GM10248 (cell line): ENCODE measurements around the gene CBLB.
A peak's percentile ranks its signal among the peaks of the same experiment; 100 is the strongest.

Source experiments
- CTCF ChIA-PET: fragments of 300-600 bp; sonication (Branson Sonifier 250); formaldehyde crosslinking; extraction: SDS; loops from one replicate; lab custom pipeline; 2021; ENCODE audit warnings: antibody characterized with exemption; lab: Yijun Ruan, JAX
- POLR2A ChIA-PET: fragments of 350-650 bp; sonication (Branson Sonifier 250); formaldehyde crosslinking; extraction: SDS; loops from one replicate; lab custom pipeline; 2020; ENCODE audit warnings: antibody characterized with exemption; lab: Yijun Ruan, JAX
- DNase-seq: peaks from one replicate; pipeline ENCODE4 v3.0.0; 2012; ENCODE audit errors: extremely low spot score
- TF ChIP-seq, protein P1 (sequence below): IDR thresholded peaks from 2 replicates; pipeline ENCODE4 v1.5.1; 2012; ENCODE audit warnings: mild to moderate bottlenecking, low read depth; ENCODE audit errors: extremely low read depth, missing control alignments, control extremely low read depth

The CBLB gene

DNA sequence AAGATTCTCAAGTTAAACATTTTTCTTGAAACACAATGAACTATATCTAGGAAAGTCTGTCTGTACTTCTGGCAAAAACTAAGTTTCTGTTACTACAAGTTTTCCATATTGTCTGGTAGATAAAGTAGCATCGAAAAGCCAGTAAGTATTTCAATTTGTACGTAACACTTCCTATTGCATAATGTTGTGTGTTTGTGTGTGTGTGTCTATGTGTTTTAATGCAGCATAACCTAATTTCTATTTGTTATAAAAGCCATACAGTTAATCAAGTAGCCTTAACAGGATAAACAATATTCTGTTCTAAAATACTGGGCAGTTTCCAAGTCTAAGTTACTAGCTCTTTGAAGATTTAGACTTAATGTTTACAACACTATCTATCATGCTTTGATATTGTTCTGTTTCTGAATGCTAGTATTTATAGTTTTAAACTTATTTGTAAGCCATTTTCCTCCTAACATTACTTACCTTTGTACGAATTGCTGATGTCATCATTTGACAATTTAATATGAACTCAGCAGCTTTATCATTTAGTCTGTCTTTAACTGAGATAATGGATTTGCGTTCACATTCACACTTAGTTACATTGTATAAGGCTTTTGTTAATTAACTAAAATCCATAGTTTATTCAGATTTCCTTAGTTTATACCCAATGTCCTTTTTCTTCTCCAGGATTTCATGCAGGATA lies 163.9 kb downstream of the CBLB start:
- CTCF ChIA-PET = no interaction called here
- TF ChIP-seq, protein P1, sequence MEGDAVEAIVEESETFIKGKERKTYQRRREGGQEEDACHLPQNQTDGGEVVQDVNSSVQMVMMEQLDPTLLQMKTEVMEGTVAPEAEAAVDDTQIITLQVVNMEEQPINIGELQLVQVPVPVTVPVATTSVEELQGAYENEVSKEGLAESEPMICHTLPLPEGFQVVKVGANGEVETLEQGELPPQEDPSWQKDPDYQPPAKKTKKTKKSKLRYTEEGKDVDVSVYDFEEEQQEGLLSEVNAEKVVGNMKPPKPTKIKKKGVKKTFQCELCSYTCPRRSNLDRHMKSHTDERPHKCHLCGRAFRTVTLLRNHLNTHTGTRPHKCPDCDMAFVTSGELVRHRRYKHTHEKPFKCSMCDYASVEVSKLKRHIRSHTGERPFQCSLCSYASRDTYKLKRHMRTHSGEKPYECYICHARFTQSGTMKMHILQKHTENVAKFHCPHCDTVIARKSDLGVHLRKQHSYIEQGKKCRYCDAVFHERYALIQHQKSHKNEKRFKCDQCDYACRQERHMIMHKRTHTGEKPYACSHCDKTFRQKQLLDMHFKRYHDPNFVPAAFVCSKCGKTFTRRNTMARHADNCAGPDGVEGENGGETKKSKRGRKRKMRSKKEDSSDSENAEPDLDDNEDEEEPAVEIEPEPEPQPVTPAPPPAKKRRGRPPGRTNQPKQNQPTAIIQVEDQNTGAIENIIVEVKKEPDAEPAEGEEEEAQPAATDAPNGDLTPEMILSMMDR = no peak
- POLR2A ChIA-PET = no interaction called here
- DNase-seq = no peak

DNA sequence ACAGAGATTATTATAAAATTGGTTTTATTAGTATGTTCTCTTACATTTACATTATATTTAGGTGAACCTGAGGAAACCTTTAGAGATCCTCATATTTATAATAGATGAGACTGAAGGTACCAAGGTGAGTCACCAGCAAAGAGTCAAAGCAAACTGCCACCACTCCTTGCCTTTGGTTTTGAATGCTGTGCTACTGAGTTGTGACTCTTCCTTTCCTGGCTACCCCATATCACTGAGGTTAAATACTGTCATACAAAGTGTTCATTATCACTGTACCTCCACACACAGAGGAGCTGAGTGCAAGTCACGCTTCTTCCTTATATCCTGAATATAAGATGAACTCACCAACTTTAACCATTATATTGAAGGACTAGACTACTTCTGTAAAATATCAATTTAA lies 168.2 kb downstream of the CBLB start:
- ChIA-PET POLR2A (no interaction called here), CTCF (interaction anchor here (0.8 to 1.4 kb wide), 2 partner anchors 12 to 13 kb away, joined by 4 read pairs; no protein-coding TSS in a partner anchor)
- DNase-seq = no peak
- TF ChIP-seq, protein P1 = no peak

DNA sequence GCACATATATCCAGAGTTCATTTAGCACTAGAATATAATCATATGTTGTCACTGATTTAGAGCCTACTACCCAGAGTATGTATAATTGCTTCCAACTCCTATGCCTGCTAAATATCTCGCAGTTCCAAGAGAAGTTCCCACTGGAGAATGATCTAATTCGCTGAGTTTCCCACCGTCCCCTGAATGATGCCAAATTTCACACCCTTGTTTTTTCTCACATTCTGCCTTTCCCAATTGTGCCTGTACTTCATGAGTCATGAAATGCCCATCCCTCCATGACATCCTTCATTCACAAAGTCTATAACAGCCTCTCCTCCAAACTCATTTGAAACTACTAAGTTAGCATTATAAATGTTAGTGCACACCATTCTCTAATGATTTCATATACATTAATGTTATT lies 177.2 kb downstream of the CBLB start:
- ChIA-PET POLR2A (no interaction called here), CTCF (interaction anchor here (1.0 kb wide), 1 partner anchor 8 kb away, joined by 3 read pairs; no protein-coding TSS in a partner anchor)
- no peak for DNase-seq
- TF ChIP-seq, protein P1 = no peak

DNA sequence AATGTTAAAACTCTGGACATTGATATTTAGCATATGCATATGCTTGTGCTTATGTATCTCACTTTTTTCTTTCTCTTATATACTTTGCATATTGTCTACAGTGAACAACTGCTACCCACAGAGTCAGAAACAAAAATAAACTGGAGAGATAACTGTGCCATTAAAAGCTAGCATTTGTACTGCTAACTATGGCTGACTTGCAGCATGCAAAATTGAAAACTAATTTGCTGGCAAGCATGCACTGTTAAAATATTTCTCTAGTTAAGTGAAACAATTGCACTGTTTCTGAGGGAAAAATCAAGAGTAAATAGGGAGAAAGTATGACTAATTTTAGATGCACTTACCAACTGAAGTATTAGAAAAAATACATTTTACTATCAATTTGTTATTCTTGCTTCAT lies 177.8 kb downstream of the CBLB start:
- DNase-seq = no peak
- TF ChIP-seq, protein P1 = no peak
- POLR2A ChIA-PET = no interaction called here
- CTCF ChIA-PET = interaction anchor here (1.0 kb wide), 1 partner anchor 8 kb away, joined by 3 read pairs; no protein-coding TSS in a partner anchor

DNA sequence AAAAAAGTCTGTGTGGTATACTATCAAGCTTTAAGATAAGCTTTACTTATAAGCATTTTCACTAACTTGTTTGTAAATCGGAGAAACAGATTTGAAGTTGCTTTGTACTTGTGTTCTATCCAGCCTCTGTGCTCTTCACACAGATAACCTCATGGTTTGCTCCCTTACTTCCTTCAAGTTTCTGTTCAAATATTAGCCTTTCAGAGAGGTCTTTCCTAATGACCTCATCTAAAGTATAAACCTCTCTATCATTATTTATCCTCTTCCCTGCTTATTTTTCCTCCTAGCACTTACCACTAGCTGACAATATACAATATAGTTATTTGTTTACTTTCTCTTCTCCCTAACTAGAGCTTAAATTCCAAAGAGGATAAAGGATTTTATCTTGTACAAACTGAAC lies 180.0 kb downstream of the CBLB start:
- no peak for DNase-seq
- ChIA-PET POLR2A (no interaction called here), CTCF (interaction anchor here (0.9 to 1.2 kb wide), 4 partner anchors 8 to 920 kb away, joined by 3 to 4 read pairs (median 3); no protein-coding TSS in a partner anchor)
- TF ChIP-seq, protein P1 = no peak

DNA sequence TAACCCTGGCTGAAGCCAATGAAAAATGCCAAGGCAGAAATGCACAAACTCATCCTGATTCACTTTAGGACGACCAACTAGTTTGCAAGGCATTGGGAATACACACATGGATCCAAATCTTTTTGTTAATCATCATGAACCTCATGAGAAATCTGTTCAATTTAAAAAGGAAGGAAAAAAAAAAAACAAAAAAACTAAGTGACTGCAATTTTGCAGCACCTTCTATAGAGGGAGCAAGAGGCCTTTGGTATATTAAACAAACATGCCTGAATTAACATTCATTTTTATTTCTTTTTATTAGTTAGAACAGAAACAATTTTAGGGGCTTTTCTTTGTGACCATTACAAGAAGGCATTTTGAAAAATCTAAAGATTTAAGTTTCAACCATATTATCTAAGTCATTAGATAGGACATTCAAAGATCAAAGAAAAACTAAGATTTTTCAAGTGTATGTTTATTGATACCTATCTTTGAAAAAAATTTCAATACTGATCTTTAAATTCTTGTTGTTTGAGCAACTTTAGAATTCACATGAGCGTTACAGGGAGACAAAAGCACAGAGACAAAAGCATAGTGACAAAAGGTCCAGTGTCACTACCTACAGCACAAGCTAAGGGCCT lies 182.4 kb downstream of the CBLB start:
- ChIA-PET POLR2A (no interaction called here), CTCF (interaction anchor here (0.7 to 1.1 kb wide), 5 partner anchors 11 to 923 kb away, joined by 3 read pairs; no protein-coding TSS in a partner anchor)
- TF ChIP-seq, protein P1 = peak; percentile 40
- DNase-seq = peak; percentile 31
